Activated naive CD4-positive, alpha-beta T cell treated with anti-CD3 and anti-CD28 coated beads, Interleukin-2, amount 50 U/mL, for 72 hours (primary cell): Measurements from ENCODE around the gene TOX3. TPM values are rescaled to one million over a fixed set of nuclear protein-coding genes. Genes with fewer than 3 reads are reported as not detected.
A peak's percentile ranks its signal among the peaks of the same experiment; 100 is the strongest.

Experiments used
- ATAC-seq, 2 donors: fragments of 150-1000 bp; cut with Tn5 transposase; 2 replicates each; pipeline ENCODE4 v1.10.0; 2021; ENCODE audit warnings: mild to moderate bottlenecking in 2 of 2, moderate library complexity in 2 of 2
- DNase-seq, 2 donors: peaks; one replicate each; pipeline ENCODE4 v3.0.0; 2021 to 2022; ENCODE audit warnings: low spot score in 2 of 2
- H3K27ac Mint-ChIP-seq, 2 donors: one replicate each; pipeline ENCODE4 v1.8.0; 2022; ENCODE audit warnings: mild to moderate bottlenecking in 2 of 2, mixed read lengths in 2 of 2
- H3K36me3 Mint-ChIP-seq, 2 donors: one replicate each; pipeline ENCODE4 v1.8.0; 2022; ENCODE audit warnings: mixed read lengths in 2 of 2
- H3K9me3 Mint-ChIP-seq, 2 donors: one replicate each; pipeline ENCODE4 v1.8.0; 2022; ENCODE audit warnings: mixed read lengths in 2 of 2
- total RNA-seq, 2 donors: library from RNA; stranded (reverse); gene quantifications; one replicate each; pipeline ENCODE4 v1.2.3, GENCODE V29; 2022

The TOX3 gene
- not detected for total RNA-seq

DNA sequence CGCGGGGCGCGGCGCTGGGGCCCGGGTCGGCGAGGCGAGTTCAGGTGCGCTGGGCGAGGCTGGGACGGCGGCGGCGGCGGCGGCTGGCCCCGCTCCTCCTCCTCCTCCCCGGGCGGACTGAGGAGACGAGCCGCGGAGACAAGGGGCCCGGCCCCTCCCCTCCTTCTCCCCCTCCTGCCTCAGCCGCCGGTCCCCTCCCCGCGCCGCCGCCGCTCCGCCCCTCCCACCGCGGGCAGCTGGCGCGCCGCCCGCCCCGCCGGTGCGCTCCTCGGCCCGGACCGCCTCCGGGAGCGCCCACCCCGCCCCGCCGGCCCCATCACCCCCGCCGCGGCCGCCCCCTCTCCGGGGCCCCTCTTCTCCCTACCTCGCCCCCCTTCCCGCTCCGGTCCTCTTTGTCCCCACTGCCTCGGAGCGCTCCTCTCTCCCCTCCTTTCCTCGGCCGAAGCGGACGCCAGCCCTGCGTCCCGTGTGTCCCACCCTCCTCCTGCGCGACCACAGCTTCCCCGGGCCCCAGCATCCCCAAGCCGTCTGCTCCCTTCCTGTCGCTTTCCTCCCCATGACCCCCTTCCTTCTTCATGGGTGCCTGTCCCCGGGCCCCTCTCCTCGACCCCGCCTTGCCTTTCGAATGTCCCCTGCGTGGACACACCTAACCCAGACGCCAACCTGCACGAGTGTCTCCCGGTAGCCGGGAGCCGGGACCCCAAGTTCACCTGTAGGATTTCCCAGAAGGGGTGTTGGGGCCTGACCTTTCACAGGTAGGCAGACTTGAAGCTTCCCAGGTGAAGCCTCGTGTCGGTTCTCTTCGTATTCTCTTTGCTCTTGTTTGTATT is at the start of gene TOX3:
Gene TOX3, minus strand, starts transcription at position 140 of the 830 bp plus-strand sequence. CDS start 420 bp downstream, outside the sequence.
- DNase-seq (no peak), ATAC-seq (no peak)
- Mint-ChIP-seq H3K36me3 (peaks cover 9 to 12% of the 10 kb centered on the region in 2 donors), H3K9me3 (no peaks in the 10 kb centered on the region), H3K27ac (peak within 1 kb of the TSS in 1 of 2 donors; percentile 74)

DNA sequence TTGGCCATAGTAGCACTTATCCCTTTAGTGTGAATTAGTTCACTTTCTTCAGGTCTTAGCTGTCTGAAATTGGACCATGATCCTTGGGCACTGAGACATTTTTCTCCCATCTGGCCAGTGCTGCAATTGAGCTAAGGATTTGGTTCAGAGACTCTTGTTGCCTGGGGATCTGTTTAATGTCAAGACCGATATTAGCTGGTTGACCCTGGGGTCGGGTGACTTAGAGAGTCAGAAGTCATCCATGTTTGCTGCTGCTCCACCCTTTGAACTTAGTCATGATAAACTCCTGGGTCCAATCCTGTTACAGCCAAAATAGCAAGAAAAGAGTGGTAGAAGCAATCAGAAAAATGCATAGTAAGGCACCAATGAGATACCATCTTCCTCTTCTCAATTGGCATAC is 45.8 kb upstream of the TOX3 start:
- Mint-ChIP-seq H3K9me3 (peaks cover 0 to under 1% of the 10 kb centered on the region in 2 donors), H3K36me3 (no peaks in the 10 kb centered on the region), H3K27ac (no peak overlapping the region)
- ATAC-seq (no peak), DNase-seq (no peak)

DNA sequence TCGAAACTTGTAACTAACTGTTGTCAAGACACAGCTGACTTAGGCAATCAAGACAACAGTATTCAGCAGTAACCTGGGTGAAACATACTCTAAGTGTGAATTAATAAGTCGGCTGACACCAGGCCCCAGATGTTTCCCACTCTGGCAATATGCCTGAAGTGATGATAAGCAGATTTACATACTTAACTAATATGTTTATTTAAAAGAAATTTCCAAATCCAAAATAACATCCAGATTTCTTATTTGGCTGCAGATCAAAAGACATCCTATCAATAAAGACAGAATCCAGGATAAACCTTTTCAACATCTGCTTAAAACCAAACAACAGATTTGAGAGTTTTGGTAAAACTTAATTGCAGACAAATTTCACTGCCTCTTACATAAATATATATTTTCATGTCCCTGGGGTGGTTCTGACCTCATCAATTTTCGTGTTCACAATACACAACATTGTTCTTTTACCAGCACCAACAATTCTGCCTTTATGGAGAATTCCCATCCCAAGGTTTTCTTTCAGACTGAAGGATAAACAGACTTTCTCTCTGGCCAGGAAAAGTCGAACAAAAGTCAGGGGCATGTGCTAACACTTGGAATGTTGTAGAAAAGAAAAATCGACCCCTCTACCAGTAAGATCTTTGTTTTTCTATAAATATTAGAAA is 45.1 kb upstream of the TOX3 start:
- no peaks in the 10 kb centered on the region for H3K36me3 Mint-ChIP-seq
- DNase-seq: no peak
- H3K27ac Mint-ChIP-seq: no peak overlapping the region
- no peak for ATAC-seq
- peaks cover 0 to 3% of the 10 kb centered on the region in 2 donors for H3K9me3 Mint-ChIP-seq

DNA sequence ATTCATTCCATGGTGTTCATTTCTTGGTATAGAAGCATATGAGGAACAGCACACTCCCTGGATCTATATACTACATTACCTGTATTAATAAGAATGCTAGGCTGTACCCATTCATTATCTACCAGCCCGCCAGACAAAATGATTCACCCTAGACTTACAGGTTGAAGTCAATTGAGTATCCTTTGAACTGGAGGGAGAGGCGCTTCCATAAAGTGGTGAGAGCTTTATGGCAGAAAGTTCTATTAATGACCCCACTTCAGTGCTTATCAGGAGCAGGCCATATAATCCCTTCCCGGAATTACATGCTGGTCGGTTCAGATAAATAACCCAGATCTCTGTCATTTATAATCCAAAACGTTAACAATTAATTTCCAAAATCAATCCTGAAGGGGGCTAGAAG is 44.5 kb upstream of the TOX3 start:
- ATAC-seq (no peak), DNase-seq (no peak)
- Mint-ChIP-seq H3K9me3 (peaks cover 0 to 3% of the 10 kb centered on the region in 2 donors), H3K36me3 (no peaks in the 10 kb centered on the region), H3K27ac (no peak overlapping the region)

DNA sequence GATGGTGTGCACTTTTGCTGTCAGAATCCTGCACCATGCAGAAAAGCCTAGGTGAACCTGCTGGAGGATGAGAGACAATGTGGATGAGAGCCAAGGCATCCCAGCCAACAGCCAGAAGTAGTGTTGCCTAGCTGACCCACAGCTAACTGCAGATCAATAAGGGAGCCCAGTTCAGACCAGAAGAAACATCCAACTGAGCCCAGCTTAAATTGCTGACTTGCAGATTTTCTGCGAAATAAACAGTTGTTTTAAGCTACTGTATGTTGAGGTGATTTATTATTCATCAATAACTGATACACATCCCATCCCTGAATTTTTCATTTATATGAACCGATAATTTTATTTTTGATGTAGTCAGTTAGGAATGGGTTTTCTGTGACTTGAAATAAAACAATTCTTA is 39.2 kb upstream of the TOX3 start:
- H3K36me3 Mint-ChIP-seq: no peaks in the 10 kb centered on the region
- DNase-seq (no peak), ATAC-seq (no peak)
- H3K27ac Mint-ChIP-seq: no peak overlapping the region
- H3K9me3 Mint-ChIP-seq: peaks cover 9 to 13% of the 10 kb centered on the region in 2 donors

DNA sequence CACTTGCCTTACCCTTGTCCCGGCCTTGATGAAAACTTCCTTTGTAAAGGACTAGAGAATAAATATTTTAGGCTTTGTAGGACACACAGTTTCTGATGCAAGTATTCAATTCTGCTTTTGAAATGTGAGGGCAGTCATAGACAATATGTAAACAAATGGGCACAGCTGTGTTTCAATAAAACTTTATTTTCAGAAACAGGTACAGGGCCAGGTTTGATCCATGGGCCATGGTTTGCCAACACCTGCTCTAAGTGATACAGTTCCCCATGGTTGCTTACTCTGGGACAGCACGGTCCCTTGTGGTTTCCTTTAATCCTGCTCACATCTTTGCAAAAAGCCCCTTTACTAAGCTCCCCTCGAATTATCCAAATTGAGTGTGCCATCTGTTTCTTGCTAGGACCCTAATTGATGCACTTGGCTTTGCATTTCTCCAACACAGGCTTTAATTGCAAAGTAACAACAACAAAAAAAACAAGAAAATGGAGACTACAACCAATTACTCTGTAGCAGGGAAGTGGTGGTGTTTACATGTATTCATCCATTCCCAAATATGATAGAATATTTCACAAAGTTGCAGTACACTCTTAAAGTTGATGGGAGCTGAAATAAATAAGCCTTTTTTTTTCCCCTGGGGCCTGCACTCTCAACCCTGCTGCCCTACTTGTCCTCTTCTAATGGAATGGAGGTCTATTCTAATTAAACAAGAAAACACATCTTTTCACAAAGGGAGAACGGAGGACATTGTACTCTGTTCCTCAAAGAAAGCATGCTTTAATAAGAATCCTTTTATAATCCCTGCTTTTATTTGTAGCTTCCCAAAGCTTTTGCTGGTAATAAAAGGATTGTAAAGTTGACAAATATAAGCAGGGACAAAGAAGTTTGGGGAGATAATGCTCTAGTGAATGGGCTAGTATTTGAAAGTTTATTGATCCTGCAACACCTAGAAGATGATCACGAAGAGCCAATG is 37.7 kb upstream of the TOX3 start:
- peaks cover 9 to 13% of the 10 kb centered on the region in 2 donors for H3K9me3 Mint-ChIP-seq
- H3K36me3 Mint-ChIP-seq: no peaks in the 10 kb centered on the region
- DNase-seq (no peak), ATAC-seq (no peak)
- no peak overlapping the region for H3K27ac Mint-ChIP-seq

DNA sequence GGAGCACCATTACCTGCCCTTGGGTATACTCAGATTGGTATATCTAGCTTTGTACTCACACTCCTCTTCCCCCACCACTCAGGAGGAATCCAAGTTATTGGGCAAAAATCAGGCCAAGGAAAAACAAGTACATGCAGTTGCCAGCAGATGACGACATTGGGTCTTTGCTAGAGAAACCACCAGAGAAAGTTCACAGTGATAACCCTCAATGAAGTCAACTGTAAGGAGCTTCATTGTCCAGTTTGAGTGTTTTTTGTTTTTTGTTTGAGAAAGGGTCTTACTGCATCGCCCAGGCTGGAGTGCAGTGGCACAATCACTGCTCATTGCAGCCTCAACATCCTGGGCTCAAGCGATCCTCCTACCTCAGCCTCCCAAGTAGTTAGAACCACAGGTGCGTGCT is 34.6 kb upstream of the TOX3 start:
- no peak overlapping the region for H3K27ac Mint-ChIP-seq
- ATAC-seq: no peak
- peaks cover 9% of the 10 kb centered on the region in 2 donors for H3K9me3 Mint-ChIP-seq
- no peak for DNase-seq
- H3K36me3 Mint-ChIP-seq: no peaks in the 10 kb centered on the region

DNA sequence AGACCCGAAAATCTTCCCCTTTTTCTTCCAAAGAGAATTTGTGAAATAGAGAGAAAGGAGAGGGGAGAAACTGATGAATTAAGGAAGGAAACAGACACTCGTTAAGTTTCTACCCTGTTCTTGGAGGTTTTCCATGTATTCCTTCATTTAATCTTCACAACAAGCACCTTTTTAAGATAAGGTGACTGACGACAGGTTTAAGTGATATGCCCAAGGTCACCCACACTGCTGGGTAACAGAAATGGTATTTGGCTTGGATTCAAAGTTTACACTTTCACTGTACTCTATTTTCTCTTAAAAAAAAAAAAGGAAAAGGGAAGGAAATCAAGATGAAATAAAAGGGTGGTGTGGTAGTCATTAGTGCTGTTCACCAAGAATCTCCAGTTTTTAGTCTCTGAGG is 33.5 kb upstream of the TOX3 start:
- no peak for ATAC-seq
- H3K27ac Mint-ChIP-seq: no peak overlapping the region
- no peaks in the 10 kb centered on the region for H3K36me3 Mint-ChIP-seq
- peaks cover 9% of the 10 kb centered on the region in 2 donors for H3K9me3 Mint-ChIP-seq
- DNase-seq: no peak

DNA sequence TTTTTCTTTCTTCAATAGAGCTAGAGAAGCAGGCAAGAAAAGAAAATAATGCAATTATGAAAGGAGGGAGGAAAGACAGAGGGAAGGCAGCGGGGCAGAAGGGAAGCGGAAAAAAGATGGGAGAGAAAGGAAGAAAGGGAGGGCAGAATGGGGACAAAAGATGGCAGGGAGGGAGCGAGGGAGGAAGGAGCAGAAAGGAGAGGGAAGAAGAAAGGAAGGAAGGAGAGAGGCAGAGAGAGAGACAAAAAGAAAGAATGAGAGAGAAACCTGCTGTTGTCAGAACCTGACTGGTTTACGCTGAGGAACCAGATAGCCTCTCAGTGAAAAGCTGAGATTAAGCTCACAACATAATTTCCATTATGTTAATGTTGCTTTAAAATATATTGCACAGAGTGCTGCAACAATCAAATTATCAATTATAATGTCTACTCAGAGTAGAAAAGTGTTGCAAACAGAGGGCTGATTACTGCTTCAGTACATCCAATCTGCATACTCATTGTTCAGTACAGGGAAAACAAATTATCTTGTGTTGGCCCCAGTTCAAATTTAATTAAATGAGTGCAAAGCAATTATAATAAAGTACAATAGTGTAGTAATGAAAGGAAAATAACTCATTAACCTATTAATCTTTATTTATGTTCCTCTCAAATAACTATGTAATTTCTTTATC is 32.0 kb upstream of the TOX3 start:
- no peaks in the 10 kb centered on the region for H3K36me3 Mint-ChIP-seq
- peaks cover 3 to 14% of the 10 kb centered on the region in 2 donors for H3K9me3 Mint-ChIP-seq
- ATAC-seq: no peak
- DNase-seq: no peak
- H3K27ac Mint-ChIP-seq: no peak overlapping the region

DNA sequence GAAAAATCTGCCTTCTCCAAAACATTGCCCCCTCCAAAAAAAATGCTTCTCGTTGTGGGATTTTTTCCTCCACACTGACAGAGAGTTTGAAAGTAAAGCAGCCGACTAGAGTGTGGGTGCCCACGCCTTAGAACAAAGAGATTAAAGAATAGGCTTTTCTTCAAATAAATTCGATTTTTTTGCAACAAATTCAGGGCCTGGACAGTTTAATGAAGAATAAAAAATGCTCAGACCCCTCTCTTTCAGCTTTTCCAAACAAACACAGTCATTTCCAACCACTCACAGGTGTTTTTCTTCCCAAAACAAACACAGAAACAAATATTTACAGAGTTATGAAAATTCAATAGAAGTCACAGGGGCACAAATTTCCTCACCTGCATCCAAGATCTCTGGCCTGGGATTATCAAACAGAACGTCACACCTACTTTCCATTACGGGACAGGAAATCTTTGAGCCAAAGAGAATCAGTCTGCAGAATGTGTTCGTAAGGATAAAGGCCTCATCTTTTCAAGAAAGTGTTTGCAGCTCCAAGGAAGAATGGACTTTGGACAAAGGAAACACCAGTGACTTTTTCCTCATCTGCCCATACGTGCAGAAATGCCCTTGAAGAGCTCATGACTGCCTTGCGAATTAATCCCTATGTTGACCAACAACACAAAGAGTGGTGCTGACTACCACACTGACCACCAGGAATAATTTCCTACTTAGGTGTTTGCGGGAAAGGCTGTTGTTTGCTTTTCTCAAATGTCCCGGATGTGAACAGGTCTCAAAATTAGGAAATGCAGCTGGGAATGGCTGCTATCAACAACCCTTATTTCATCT is 31.3 kb upstream of the TOX3 start:
- Mint-ChIP-seq H3K27ac (no peak overlapping the region), H3K36me3 (no peaks in the 10 kb centered on the region), H3K9me3 (peaks cover 3 to 11% of the 10 kb centered on the region in 2 donors)
- no peak for DNase-seq
- no peak for ATAC-seq

DNA sequence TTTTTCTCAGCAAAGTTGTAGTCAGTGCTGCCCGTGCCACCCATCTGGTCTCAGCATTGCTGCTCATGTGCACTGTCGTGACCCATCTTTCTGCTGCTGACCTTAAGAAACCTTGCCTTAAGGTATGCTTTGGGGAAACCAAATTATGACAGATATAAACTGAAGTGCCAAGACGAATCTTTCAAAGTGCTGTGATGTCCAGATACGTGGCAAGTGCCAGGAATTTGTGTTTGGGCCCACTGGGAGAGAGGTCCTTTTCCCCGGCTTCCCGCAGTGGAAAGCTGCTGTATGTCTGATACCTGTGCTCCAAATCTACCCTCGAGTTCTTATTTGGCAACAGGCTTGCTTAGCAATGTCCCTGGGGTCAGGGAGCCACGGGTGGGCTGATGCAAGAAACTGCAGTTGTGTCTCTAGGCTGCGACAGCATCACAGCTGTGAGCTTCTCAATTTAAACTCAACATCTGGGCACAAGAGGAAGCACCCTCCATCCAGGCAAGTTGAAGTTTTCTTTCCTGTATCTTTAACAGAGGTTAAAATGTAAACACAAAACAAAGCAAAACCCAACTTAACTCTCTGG is 30.3 kb upstream of the TOX3 start:
- no peaks in the 10 kb centered on the region for H3K36me3 Mint-ChIP-seq
- ATAC-seq (no peak), DNase-seq (no peak)
- no peak overlapping the region for H3K27ac Mint-ChIP-seq
- peaks cover 8 to 19% of the 10 kb centered on the region in 2 donors for H3K9me3 Mint-ChIP-seq

DNA sequence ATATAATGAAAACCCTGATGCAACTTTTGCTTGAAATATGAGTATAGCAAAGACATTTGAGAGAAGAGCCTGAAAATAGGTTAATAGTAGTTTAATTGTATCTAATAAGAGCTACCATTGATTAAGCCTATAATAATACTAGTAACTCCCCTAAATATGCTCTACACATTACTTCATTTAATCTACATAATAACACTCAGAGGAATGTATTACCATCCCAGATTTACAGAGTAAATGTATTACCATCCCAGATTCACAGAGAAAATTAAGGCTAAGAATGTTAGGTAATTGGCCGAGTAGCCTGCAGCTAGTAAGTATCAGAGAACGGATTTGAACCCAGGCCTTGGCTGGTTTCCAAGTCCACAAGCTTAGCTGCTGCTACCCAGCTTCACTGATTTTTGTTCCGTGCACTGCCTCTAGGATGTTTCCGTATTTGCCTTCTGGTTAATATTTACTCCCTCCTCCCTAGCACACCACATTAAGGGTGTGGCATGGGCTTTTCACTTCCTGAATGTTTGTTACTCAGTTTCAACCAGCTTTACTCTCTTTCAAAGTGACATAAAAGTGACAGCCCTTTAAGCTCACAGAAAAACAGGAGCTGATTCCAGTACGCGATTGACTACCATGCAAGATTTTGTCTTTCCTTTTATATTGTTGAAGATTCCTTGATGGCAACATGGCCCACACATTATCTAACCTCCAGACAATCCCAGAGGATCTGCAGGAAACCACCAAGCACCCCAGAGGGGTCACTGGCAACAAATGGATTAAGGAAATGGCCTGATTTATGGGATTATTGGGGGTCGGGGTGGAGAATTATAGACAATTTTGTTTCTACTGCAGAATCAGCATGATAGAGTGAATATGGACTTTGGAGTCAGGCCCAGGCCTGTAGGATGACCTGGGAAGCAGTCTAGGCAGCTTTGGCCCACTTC is 26.7 kb upstream of the TOX3 start:
- ATAC-seq (no peak), DNase-seq (no peak)
- no peaks in the 10 kb centered on the region for H3K36me3 Mint-ChIP-seq
- H3K27ac Mint-ChIP-seq: no peak overlapping the region
- peaks cover 13 to 20% of the 10 kb centered on the region in 2 donors for H3K9me3 Mint-ChIP-seq

DNA sequence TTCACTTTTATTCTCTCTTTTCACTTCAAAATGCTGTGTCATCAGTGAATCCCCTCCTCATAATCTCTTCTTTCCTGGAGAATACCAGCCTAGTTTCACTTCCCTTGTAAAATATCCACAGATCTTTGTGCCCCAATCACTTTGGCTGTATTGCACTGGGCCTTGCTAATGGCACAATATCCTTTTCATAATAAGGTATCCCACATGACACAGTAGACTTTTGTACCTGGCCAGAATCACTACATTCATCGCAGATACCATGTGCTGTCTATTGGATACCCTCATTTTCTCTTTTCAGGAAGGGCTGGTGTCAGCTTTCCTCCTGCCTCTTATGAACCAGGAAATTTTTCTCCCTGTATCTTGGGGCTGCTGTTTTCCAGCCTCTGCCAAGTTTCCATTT is 25.7 kb upstream of the TOX3 start:
- DNase-seq: no peak
- ATAC-seq: no peak
- Mint-ChIP-seq H3K36me3 (no peaks in the 10 kb centered on the region), H3K27ac (no peak overlapping the region), H3K9me3 (peaks cover 13 to 20% of the 10 kb centered on the region in 2 donors)

DNA sequence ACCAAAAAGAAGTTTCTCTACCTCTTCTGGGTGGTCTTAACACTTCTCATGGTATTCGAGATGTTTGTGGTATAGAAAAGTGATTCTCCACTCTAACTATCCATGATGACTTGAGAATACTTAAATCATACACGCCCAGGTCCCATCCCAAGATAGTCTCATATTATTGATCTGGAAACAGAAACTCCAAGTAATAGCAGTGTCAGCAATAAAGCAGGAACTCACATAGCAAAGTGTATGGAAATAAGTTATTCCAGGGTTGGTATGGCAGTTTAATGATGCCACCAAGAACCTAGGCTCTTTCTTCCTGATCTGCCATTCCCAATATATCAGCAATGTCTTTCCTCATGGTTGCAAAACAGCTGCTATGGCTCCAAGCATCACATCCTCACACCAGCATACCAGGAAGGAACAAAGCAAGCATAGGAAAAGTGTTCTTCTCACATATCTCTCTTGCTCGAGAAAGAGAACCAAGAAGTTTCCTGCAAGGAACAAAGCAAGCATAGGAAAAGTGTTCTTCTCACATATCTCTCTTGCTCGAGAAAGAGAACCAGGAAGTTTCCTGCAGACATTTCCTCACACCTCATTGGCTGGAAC is 23.6 kb upstream of the TOX3 start:
- no peak for ATAC-seq
- Mint-ChIP-seq H3K27ac (no peak overlapping the region), H3K9me3 (peaks cover 17 to 26% of the 10 kb centered on the region in 2 donors), H3K36me3 (no peaks in the 10 kb centered on the region)
- DNase-seq: no peak
